Measurements from ENCODE around the gene EPHB1.
"Not testable (repeated sequence)": the region's sequence is repeated elsewhere in the genome, so short reads cannot be mapped to it uniquely, and the experiment has no call there.

The EPHB1 gene

DNA sequence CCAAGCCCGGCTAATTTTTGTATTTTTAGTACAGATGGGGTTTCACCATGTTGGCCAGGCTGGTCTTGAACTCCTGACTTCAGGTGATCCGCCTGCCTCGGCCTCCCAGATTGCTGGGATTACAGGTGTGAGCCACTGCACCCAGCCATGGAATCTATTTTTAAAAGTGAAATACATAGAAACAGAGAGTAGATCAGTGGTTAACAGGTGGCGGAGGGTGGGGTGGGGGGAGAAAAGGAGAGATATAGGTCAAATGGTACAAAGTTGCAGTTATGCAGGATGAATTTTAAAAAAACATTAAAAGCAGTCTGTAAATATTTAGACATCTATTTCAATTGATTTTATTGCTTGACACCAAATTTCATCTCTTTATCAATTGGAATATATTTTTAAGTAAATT is 6.8 kb upstream of the EPHB1 start:
- DNase-seq: not testable (repeated sequence)

DNA sequence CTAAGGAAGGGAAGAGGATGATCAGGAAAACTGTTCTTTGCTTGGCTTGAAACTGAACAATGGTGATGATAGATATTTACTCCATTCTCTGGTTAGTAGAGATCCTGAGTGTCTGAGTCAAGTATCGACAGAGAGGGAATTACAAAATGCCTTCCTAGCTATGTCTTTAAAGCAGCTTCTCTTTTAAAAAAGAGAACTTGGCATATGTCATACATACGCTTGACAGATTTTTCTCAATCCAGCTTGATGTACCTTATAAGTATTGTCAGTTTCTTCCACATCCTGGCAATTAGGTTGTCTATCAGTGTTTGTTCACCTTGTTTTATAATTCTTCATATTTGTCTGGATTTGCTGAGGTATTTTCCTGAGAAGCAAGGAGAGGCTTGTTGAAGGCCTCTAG is 5.0 kb upstream of the EPHB1 start:
- no peak for DNase-seq

DNA sequence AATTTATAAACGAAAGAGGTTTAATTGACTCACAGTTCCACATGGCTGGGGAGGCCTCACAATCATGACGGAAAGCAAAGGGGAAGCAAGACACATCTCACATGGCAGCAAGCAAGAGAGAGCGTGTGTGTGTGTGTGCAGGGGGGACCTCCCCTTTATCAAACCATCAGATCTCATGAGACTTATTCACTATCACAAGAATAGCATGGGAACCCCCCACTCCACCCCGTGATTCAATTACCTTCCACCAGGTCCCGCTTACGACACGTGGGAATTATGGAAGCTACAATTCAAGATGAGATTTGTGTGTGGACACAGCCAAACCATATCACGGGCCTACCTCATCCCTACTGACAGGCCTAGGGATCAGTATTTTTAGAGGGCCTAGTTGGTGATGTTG is 3.1 kb upstream of the EPHB1 start:
- no peak for DNase-seq

DNA sequence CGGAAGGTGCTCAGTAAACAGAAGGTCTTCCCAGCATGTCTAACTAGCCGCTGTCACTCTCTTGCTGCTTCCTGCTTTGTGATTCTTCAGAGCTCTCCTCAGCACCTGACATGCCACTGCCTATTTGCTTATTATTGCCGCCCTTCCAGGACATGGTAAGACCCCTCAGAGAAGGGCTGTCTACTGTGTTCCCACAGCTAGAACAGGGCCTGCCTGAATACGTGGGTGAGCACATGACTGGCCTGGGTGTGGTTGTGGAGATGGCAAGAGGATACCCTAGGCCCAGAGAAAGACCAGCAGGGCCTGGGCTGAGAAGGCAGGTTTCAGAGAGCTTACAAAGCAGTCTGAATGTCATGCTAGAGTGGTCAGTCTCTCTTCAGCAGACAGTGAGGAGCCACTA is 2.4 kb upstream of the EPHB1 start:
- no peak for DNase-seq

DNA sequence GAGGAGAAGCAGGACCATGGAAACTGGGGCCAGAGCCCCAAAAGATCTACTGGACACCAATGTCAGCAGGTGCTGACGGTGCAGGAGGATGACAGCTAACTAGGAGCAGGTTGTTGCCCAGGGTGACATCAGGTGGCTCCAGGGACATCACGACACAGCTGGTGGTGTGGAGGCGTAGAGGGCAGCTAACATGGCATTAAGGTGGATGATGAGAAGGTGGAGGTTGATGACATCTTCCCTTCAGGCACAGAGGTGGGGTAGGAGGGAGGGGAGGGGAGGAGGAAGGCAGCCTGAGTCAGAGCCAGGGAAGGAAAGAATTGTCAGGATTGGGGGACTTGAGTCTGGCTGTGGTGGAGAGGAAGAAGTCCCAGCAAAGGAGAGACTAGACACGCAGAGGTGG is 1.5 kb upstream of the EPHB1 start:
- no peak for DNase-seq

DNA sequence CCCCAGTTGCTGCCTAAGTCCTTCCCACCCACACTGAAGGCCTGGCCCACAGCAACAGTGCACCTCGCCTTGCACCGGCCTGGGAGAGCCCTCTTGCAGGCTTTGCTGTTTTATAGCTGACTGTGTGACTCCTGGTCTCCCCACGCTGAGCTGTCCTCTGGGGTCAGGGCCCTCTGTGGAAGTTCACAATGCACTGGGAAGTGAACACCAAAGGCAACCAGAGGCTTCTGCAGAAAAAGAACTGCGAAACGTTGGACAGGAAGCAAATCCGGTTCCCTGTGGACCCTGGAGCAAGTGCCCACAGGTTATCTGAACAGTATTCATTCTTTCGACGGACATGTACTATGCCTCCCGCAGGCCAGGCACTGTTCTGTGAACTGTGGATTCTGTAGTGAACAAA is 737 bp upstream of the EPHB1 start:
- no peak for DNase-seq

DNA sequence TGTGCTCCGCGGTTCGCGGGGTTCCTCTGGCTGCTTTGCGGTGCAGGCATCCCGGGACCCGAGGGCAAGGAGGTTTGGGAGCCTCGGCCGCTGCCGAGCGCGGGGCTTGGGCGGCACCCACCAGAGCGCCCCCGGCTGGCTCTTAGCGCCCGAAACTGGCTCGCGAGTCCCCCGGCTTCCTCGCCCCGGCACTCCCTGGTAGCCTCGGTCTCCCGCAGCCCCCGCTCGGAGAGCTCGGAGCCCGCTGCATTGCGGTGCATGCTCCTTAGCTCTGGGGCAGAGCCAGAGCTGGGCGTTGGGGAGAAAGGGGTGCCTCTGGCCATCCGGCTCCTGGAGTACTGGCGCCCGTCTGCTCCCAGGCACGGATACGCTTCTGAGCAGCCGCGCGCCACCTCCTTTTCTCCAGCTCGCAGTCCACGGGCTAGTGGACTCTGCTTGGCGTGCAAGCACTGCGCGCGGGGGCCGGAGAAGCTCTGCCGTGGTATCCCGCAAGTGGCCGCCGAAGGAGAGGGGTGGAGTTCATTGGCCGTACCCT is 753 bp downstream of the EPHB1 start:
- no peak for DNase-seq

DNA sequence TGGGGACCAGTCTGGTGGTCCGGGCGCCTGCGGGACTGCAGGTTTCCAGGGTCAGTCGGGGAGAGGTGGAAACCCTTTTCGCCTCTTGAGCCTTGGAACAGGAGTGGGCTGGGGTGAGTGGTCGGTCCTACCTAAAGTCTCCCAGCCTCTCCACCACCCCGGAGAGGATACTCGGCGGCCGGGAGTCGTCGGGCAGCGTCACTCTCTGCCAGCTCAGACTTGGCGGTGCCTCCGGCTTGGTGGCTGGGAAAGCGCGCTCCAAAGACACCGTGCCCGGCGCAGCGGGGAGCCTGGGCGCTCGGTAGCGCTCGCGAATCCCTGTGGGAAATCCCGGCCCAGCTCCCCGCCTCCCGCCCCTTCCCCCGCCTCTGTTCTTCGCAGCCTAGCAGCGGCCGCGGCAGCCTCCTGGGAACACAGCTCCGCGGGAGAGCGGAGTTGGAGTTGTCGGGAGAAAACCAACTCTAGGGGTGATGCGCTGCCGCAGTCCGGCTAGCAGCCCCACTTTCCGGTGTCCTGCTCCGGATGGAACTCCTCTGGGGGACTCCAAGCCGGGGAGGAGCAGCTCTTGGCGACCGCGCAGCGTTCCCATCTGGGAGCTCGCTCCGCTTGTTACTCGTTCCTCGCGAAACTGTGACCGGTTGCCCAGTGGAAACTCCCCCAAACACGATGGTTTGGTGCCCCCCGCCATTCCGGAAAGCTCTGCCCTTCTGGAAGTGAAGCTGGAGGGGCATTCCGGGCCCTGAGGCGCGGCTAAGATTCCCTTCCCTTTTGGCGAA is 1.4 kb downstream of the EPHB1 start:
- no peak for DNase-seq

DNA sequence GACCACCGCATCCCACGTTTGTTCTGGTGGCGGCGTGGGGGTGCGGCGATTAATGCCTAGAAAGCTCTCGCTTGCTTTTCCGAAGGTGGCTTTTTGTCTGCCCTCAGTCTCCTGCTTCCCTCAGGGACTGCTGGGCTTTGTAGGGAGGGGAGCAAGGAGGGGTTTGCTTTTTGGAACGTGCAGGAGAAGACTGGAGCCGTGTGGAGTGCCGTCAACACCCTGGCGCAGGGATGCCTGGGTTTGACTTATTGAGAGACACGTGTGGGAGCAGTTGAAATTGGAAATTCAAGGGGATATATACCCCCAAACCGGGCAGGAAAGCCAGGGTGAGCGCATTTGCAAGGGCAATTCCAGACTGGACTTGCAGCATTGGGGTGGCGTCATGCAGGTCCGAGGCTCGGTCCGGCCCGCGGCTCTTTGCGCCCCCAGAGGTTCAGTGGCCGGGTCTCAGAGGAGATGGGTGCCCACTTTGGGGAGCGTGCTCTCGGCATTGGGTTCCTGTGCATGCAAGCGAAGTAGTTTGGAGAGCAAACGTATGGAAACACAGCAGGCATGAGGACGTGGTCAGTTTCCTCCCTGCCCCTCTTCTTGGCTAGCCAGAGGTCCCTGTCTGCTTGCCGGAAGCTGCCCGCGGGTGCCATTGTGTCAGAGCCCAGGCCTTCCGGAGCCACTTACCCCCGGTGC is 2.1 kb downstream of the EPHB1 start:
- no peak for DNase-seq

DNA sequence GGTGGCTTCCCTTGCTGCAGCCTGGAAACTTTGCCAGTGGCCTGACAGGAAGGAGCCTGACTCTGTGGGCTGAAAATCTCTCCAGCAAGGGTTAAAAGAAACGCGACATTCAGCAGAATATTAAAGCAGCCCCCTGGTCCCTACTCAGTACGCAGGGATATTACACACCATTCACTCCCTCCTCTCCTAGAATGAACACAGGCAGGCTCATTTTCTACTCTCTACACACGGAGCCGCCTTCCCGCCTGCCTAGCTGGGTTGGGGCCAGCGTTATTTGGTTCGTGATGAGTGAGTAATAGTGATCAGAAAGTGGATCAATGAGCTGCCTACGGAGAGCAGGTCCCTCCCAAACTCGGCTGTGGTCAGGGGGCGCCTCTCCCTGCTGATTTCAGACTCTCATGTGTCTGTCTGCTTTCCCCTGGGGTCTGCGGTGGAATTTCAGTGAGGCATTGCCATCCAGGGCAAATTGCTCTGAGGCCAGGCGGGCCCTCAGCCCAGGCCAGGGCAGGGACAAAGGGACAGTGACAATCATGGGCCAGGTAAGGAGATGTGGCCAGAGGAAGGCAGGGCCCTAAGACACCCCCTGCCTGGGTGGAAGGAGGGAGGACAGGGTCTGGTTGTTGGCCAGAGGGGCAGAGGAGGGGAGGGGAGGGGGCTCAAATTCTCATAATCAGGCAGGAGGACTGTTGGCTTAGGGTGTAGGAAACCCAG is 2.8 kb downstream of the EPHB1 start:
- no peak for DNase-seq

DNA sequence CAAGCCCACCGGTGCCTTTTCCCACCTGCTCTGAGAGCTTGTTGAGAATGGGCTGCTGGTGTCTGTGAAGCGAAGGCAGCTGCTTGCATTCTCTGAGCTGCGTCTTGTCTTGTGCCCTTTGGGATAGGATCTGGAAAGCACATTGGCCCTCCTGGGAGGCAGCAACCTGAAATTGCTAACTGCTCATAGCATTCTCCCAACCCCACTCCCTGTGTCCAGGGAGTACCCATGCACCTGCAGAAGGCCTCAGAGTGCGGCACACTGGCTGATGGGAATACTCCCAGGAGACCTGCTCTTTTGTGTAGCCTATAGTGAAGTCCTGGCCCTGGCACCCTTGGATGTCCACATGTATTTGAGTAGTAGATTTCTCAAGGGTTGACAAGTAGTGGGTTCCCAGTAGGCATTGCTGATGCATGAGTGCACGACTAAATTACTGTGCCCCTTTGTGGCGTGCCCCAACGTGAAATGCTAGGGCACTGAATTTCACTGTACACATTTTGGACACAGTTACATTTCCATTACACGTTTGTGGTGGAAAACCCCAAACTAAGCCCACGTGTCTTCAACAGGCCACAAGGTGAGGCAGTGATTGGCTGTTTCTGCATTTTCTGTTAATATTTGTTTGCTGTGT is 3.7 kb downstream of the EPHB1 start:
- no peak for DNase-seq

DNA sequence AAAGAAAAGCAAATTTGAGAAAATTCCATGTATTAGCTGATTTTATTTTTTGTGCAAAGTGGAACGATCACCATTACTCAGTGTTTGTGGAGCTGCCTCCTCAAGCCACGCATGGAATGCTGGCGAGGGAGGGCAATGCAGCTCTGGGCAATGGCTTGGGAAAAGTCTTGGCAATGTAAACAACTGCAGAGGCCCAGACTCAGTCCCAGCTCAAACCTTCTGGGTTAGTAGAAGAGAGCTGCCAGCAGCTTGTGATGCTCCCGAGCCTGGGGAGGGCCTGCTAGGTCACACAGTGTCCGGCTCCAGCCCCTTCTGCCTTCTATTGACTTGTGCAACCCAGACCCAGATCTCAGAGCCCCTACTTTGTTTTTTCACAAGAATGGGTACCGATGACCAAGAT is 4.3 kb downstream of the EPHB1 start:
- DNase-seq: no peak

DNA sequence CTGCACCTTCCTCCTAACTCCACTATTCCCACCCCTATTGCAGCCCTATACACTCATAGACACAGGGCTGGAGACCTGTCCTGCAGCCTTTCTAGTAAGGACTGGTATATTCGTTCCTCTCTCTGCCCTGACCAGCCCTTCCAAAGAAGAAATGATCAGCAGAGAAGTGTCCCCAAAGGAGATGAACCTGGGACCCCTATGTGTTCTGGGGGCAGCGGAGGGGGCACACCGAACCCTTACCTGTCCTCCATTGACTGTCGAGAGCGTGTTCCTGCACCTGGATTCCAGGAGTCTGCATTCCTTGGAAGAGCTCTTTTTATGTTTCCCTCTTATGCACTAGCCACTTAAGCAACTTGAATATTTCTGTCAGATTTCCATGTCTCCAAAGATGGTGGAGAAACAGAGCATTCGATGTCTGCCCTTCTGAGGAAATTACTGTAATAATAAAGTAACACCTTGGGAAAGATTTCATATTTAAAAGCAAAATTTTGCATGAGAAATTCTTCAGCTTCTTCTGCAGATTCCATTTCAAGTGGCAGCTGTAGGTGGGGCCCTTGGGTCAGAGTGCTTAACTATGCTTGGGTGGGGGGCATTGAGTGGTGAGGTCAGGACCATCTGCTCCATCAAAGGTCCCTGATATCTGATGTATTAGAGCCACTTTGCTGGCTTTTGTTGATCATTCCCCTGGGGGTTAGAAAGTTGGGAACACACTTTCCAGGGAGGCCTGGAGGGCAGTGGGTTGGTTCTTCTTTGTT is 6.3 kb downstream of the EPHB1 start:
- no peak for DNase-seq

DNA sequence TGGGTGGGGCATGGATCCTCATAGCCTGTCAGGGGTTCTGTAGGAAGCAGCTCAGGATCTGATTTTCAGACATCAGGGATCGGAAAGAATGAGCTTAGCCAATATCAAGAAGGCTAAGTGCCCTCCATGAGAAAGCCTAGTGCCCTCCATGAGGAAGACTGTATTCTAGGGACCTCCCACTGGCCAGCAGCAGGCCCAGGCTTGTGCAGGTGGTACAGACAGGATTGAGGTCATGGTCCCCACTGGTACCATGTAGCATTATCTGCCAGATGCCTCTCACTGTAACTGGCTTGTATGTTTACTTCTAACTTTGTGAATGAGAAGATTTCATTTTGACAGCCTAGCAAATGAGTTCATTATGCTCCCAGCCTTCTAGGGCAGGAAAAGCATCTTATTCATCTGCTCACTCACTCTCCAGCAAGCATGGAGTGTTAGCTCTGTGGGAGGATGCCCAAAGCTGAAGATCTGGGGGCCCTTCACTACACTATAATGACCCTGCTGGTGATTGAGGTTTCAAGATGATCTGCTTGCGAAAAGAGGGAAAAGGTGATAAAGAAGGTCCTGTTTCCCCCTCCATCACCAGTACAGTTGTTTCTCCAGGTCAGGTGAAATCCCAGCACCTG is 7.5 kb downstream of the EPHB1 start:
- DNase-seq: no peak

DNA sequence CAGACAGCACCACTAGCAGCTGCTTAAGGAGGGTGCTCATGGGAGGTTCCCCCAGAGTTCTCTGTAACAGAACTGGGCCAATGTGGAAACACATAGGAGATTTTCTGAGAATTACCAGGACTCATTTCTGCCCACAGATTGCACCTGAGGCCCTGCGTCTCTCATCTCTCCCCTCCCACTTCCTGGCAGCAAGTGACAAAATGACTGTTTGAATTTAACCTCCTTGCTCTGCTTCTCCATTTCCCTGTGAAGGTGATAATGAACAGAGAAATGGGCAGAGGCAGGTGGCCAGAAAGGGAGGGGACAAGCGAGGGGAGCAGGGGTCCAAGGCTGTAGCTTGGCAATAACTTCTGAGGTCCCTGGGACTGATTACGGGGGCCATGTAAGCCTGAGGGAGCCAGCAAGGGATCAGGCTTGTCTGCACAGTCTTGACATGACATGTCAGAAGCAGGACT is 8.0 kb downstream of the EPHB1 start:
- DNase-seq: no peak

DNA sequence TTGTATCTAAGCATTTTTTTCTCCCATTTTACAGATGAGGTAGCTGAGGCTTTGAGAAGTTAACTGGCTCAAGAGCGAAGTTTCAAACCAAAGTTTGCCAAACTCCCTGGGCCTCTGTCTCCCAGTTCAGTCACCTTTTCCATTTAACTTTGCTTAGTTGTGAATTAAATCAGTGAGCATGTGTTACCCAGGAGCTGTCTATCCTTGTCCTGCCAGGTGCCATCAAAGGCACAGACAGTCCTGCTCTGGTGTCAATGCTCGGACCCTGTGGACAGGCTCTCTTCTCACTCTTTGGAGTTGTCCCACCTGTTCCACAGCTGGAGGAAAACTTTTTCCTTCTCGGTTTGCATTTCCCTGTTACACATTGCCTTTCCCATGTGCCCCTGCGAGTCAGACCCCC is 8.6 kb downstream of the EPHB1 start:
- no peak for DNase-seq

DNA sequence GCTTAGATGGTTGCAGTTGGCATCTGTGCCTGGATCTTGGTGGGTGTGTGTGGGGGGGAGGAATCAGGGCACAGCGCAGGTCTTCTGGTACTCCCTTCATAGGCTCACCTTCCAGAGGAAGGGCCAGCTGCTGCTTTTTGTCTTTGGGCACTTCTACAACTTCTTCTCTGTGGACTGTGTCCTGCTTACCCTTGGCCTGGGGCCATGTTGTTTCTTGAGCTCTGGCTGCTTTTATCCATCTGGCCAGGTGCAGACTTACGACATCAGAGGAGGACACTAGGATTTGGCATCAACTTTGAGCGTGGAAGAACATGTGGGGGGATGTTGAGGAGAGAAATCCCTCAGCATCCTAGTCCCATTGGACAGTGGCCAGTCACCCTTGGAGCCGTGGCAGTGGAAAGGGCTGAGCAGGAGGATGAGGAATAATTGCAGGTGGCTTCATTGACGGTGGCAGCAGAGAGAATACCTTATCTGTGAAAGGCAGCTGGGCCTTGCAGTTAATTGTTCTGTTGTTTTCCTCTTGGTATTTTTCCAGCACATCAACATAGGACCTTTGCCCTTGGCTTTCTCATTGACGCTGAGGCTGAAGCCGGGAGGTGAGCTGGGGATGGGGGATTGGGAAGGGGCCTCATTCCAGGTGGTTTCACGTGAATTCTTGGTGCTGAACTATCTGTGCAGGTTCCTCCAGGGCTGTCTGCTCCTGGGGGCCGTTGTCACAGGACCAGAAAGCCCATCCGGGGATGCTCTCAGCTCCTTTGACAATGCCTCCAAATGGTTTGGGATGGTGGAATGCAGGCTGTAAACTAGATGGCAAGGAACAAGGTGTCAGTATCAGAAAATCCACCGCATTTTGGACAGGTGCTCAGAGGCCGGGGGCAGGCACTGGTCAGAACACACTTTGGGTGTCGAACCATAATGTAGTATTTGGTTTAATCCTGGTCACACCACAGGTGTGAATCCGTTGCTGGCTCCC is 9.7 kb downstream of the EPHB1 start:
- DNase-seq: no peak

DNA sequence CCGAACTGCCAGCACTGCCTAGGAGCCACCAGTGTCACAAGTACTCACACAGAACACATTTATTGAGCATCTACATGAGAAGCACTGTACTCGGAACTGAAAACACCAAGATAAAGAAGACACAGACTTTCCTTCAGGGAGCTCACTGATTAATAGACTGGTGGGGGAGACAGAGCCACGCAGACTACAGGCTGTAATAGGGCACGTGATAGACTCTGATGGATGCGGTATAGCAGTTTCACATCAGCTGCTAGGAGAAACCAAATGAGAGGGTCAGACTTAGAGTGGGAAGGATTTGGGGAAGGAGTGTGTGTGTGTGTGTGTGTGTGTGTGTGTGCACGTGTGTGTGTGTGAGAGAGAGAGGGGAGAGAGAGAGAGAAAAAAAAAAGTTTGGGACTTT is 12.1 kb downstream of the EPHB1 start:
- no peak for DNase-seq

DNA sequence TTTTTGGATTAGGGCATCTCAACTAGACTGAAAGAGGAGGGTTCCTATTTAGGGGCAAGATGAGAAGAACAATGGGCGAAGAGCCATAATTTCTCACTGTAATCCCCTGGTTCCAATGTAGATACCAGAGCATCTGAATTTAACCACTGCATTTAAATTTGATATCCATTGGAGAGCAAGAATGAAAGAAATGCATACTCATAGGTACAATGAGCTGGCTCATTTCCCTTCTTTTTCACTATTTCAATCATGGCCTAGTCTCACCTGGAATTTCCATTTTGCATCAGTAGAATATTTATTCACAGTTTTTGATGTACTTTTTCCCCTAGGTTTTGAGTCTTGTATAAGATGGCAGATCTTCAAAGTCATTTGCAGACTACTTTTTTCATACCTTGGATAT is 13.8 kb downstream of the EPHB1 start:
- DNase-seq: no peak

DNA sequence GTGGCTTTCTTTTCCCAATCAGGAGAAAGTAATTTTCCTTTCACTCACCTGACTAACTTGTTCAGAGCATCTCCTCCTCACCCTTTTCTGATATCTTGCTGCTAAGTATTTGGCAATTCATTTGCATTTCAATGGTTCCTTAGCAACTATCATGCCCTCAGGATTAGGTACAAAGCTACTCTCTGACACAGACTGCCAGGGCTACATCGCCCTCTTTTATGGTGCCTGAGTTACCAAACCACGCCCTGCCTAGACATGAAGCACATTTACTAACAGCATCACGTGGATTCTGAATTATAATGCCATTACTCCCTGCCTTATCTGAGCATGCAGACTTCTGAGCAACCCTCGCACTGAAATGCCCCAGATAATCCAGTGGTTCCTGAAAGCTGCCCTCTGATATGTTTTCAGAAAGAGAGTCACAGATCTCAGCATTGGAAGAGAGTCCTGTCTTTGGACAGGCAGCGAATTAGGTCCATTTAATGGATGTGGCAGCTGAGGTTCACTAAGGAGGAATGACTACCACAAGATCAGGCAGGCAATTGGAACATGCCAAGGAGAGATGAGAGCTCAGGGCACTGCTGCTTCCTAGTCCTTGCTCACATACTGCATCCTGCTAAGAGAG is 14.5 kb downstream of the EPHB1 start:
- no peak for DNase-seq
